ENCODE results near the gene SASH3.

DNA sequence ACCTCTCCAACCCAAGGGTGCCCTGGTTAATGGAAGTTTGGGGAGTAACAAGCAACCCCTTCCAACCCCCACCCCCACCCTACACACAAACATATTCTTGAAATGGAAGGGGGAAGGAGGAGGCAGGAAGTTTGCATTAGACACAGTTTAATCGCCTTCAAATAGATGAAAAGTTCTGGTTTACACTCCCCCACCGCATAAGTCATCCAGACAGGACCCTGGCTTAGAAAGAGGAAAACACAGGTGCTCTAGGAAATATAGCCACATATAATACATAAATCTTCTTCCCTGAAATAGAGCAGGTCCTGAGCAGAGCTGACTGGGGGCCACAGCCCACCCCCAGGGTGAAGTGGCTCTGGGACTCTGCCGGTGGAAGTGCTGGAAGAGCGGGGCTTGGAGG is 25.1 kb downstream of the SASH3 start:
- TF ChIP-seq, protein P1, sequence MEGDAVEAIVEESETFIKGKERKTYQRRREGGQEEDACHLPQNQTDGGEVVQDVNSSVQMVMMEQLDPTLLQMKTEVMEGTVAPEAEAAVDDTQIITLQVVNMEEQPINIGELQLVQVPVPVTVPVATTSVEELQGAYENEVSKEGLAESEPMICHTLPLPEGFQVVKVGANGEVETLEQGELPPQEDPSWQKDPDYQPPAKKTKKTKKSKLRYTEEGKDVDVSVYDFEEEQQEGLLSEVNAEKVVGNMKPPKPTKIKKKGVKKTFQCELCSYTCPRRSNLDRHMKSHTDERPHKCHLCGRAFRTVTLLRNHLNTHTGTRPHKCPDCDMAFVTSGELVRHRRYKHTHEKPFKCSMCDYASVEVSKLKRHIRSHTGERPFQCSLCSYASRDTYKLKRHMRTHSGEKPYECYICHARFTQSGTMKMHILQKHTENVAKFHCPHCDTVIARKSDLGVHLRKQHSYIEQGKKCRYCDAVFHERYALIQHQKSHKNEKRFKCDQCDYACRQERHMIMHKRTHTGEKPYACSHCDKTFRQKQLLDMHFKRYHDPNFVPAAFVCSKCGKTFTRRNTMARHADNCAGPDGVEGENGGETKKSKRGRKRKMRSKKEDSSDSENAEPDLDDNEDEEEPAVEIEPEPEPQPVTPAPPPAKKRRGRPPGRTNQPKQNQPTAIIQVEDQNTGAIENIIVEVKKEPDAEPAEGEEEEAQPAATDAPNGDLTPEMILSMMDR (IDR thresholded peaks at IDR 0.05; ENCODE audit: low read depth, low read length), result no peak
- TF ChIP-seq POLR2A (IDR thresholded peaks at IDR 0.05; ENCODE audit: extremely low read depth, insufficient read length), result no peak
- TF ChIP-seq MYC (IDR thresholded peaks at IDR 0.05; ENCODE audit: low read depth, low read length), result no peak
